IPS DF 6.9 (cell line): ENCODE data around the gene DIP2C.

Experiments used
- DNase-seq: peaks from one replicate; pipeline ENCODE4 v3.0.0-alpha.2; 2013; ENCODE audit warnings: low read depth, low spot score
- H3K27ac ChIP-seq: one replicate; pipeline ENCODE4 v1.5.1; 2013; ENCODE audit warnings: low read length, control low read depth
- H3K27me3 ChIP-seq: 2 replicates; pipeline ENCODE4 v1.6.1; 2013; ENCODE audit warnings: mild to moderate bottlenecking, low read length; ENCODE audit not compliant: control insufficient read depth, insufficient read depth
- H3K36me3 ChIP-seq: 2 replicates; pipeline ENCODE4 v1.6.1; 2013; ENCODE audit warnings: low read length; ENCODE audit not compliant: control insufficient read depth, insufficient read depth
- H3K4me1 ChIP-seq: 2 replicates; pipeline ENCODE4 v1.6.1; 2013; ENCODE audit warnings: low read length; ENCODE audit not compliant: control insufficient read depth, insufficient read depth
- H3K4me3 ChIP-seq: 2 replicates; pipeline ENCODE4 v1.5.1; 2013; ENCODE audit warnings: mild to moderate bottlenecking, low read length
- H3K9me3 ChIP-seq: 2 replicates; pipeline ENCODE4 v1.6.1; 2013; ENCODE audit warnings: low read length, inconsistent platforms; ENCODE audit not compliant: control insufficient read depth, insufficient read depth
- WGBS: extraction: QIAGEN DNeasy Blood & Tissue Kit; methylation state at CpG from one replicate; pipeline ENCODE4 v1.1.7; 2013; ENCODE audit warnings: mixed read lengths, missing lambda C conversion rate; ENCODE audit not compliant: insufficient read length, insufficient coverage; 5-methylcytosine and 5-hydroxymethylcytosine counted together

Gene DIP2C

DNA sequence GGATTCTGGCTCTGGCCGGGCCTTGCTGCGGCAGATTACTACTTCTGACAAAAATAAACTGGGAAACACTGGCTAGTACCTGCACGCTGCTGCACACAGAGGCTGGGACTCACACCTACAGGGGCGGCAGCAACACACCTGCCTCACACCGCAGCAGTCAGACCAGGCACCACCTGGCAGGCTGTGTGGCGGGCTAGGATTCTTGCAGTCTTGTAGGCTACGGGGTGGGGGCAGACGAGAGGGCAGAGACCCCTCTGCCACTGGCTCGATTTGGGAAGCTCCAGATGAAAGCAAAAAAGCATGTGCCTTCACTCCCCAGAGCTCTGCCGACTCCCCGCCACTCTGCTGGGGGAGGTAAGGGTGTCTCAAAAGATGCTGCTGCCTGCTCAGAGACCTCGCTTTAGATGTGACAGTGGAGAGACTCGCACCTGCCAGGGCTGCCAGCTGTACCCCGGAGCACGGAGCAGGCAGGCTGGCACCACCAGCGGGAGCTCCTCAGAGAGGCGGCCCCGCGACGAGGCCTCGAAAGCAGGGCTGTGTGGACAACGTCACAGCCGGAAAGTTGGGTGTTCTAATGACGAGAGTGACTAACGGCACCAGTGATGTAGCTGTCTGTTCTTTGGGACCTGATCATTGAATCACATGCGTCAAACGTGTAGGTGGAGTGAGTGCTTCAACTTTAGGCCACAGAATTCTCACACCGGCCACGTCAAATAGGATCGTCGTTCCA is 303.7 kb downstream of the DIP2C start:
- H3K36me3 ChIP-seq = peaks cover 3% of the 10 kb centered on the region; the same call in 1 of the 2 replicates
- no peaks in the 10 kb centered on the region for H3K9me3 ChIP-seq
- no peak overlapping the region for H3K27ac ChIP-seq
- H3K4me3 ChIP-seq = no peak overlapping the region
- no peaks in the 10 kb centered on the region for H3K4me1 ChIP-seq
- DNase-seq = no peak
- no peaks in the 10 kb centered on the region for H3K27me3 ChIP-seq
- no CpG with 5 or more reads among the region's 31 CpGs for WGBS

DNA sequence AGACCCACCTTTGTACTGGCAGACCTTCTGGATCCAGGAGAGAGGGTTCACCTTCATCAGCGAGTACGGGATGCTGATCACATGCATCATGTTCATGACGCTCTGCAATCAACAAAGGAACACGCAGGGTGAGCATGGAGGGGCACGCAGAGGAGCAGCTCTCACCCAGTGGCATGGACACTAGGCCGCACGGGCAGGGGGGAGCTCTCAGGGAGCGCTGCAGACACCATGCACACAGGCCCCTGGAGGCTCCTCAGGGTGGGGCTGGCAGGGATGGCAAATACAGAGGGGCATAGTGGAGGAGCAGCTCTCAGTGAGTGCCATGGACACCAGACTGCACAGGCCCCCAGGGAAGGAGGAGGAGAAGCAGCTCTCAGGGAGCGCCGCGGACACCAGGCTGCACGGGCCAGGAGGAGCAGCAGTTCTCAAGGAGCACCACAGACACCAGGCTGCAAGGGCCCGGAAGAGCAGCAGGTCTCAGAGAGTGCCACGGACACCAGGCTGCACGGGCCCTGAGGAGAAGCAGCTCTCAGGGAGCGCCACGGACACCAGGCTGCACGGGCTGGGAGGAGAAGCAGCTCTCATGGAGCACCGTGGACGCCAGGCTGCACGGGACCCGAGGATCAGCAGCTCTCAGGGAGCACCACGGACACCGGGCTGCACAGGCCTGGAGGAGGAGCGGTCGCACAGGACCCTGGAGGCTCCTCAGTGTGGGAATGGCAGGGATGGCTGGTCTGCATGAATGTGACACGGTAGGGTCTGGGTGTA is 304.7 kb downstream of the DIP2C start:
- Histone ChIP-seq H3K27ac (no peak overlapping the region), H3K4me1 (no peaks in the 10 kb centered on the region), H3K27me3 (no peaks in the 10 kb centered on the region), H3K9me3 (no peaks in the 10 kb centered on the region), H3K4me3 (no peak overlapping the region), H3K36me3 (peaks cover under 1% of the 10 kb centered on the region; the same call in 1 of the 2 replicates)
- DNase-seq = no peak
- WGBS = no CpG with 5 or more reads among the region's 27 CpGs

DNA sequence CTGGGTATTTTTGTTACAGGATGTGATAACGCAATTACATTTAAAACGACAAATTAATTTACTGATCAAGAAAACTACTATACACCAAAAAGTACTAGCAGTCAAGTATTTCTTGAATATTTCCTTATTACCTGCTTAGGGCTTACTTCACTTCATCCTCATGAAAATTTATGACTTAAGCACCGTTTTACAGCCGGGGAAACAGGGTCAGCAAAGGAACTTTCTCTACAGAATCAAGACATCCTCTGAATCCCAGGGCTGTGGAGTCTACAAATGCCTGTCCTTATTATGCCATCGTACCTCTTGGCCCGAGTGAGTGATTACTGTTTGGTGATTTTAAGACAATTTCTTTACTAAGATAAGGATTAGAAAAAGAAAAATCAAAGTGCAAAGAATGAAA is 305.9 kb downstream of the DIP2C start:
- WGBS = no CpG with 5 or more reads among the region's 6 CpGs
- Histone ChIP-seq H3K27me3 (no peaks in the 10 kb centered on the region), H3K4me3 (no peak overlapping the region), H3K9me3 (no peaks in the 10 kb centered on the region), H3K27ac (no peak overlapping the region), H3K36me3 (no peaks in the 10 kb centered on the region; the same call in 1 of the 2 replicates), H3K4me1 (no peaks in the 10 kb centered on the region)
- DNase-seq = no peak

DNA sequence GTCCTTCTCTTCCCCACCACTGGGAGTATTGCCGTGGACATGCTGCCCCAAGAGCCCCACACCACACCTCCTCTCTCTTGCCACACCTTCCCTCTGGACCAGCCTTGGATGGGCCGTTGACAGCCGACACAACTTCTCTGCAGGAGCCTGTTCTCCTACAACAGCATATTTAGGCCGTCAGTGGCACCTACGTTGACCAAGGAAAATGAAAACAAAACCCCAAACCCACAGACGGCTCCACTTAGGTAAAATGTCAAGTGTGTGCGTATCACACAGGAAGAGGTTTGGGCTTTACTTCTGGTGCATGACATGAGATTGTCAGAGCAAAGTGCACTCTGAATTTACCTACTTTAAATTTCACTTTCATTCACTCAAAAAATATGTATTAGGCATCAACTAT is 307.7 kb downstream of the DIP2C start:
- no peak for DNase-seq
- Histone ChIP-seq H3K36me3 (no peaks in the 10 kb centered on the region; the same call in 1 of the 2 replicates), H3K9me3 (no peaks in the 10 kb centered on the region), H3K27me3 (no peaks in the 10 kb centered on the region), H3K27ac (no peak overlapping the region), H3K4me1 (no peaks in the 10 kb centered on the region), H3K4me3 (no peak overlapping the region)
- no CpG with 5 or more reads among the region's 7 CpGs for WGBS

DNA sequence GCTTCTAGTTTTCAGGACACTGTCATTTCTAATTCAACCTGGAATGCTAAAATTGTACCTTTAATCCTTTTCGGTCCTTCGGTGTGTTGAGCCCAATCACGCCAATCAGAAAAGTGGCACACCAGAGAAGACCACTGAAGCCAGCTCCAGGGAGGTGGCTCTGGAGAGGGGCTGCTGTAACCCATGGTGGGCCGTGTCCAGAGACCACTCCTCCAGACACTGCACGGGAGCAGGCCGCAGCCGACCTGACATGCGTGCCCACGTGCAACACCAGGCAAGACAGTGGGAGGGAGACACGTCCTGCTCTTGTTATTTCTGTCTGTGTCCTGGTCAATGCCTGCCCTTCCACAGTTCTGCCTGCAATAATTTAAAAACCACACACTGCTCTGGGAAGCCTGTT is 308.1 kb downstream of the DIP2C start:
- H3K4me3 ChIP-seq = no peak overlapping the region
- no CpG with 5 or more reads among the region's 10 CpGs for WGBS
- no peak for DNase-seq
- no peaks in the 10 kb centered on the region for H3K27me3 ChIP-seq
- no peaks in the 10 kb centered on the region for H3K4me1 ChIP-seq
- no peaks in the 10 kb centered on the region; the same call in 1 of the 2 replicates for H3K36me3 ChIP-seq
- no peak overlapping the region for H3K27ac ChIP-seq
- no peaks in the 10 kb centered on the region for H3K9me3 ChIP-seq

DNA sequence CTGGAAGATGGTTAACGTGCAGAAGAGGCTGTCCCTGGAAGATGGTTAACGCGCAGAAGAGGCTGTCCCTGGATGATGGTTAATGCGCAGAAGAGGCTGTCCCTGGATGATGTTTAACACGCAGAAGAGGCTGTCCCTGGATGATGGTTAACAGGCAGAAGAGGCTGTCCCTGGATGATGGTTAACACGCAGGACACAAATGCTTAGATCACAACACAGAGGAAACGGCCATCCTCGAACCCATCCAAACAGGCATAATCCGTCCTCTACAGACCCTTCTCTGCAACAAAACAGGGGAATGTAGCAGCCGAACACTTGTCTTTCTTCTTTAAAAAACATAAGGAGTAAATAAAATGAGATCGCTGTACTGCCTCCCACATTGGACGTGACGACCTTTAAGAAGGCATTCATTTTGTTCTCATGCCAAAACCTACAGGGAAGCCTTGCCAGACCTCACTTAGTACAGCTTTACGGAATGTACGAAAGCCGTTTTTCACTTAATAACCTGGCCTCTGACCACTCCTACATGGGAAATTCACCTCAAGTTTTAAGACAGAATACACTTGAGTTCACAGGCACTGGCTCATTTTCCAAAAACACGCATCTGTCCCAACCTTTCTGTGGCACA is 309.0 kb downstream of the DIP2C start:
- Histone ChIP-seq H3K27ac (no peak overlapping the region), H3K4me1 (no peaks in the 10 kb centered on the region), H3K27me3 (no peaks in the 10 kb centered on the region), H3K4me3 (no peak overlapping the region), H3K9me3 (no peaks in the 10 kb centered on the region), H3K36me3 (no peaks in the 10 kb centered on the region; the same call in 1 of the 2 replicates)
- DNase-seq = no peak
- no CpG with 5 or more reads among the region's 17 CpGs for WGBS

DNA sequence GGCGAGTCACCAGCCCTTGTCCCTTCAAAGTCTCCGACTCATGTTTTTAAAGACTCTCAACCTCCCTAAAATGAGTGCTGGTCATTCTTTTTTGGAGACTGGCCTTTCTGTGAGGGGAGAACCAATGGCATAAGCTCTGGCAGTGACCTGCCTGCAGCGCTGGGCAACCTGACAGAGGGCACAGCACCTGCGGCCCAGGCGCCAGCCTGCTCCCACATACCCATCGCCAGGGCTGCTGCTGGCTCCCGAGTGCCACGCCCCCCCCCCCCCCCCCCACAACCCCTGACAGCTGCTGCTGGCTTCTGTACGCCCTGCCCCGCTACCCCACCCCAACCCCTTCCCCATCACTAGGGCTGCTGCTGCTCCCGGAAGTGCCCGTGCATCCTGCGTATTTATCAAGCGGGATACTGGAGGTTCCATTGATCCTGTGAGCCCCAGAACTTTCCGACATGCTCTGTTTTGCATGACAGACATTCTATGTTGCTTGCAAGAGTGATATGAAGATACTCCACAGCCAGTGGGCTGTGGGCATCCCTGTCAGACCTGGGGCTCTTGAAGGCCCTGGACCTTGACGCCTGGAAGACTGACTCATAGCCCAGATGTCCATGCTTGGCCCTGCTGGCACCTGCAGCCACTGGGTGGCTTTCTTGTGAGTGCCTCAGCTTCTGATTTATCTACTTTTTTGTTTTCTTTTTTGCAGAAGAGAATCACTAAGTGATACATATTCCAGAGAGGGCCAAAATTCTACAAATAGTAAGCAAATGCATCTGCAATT is 310.4 kb downstream of the DIP2C start:
- WGBS = no CpG with 5 or more reads among the region's 16 CpGs

DNA sequence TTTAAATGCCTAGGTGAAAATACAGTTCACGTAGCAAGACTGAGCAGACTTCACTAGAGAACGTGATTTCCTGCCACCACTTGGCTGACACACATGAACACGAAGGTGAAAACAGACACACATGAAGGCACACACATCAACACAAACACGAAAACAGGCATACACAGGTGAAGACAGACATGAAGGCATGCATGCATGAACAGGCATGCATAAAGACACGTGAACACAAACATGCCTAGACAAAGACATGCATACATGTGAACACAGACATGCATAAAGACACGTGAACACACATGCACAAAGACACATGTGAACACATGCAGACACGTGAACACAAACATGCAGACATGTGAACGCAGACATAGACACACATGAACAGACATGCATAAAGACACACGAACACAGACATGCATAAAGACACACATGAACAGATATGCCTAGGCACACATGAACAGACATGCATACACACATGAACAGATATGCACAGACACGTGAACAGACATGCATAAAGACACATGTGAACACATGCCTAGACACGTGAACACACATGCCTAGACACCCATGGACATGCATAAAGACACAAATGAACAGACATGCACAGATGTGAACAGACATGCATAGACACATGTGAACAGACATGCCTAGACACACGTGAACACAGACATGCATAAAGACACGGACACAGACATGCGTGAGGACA is 311.1 kb downstream of the DIP2C start:
- no peak for DNase-seq
- H3K27ac ChIP-seq = no peak overlapping the region
- H3K4me1 ChIP-seq = no peaks in the 10 kb centered on the region
- H3K27me3 ChIP-seq = no peaks in the 10 kb centered on the region
- no peaks in the 10 kb centered on the region for H3K9me3 ChIP-seq
- no peak overlapping the region for H3K4me3 ChIP-seq
- H3K36me3 ChIP-seq = no peaks in the 10 kb centered on the region
- no CpG with 5 or more reads among the region's 14 CpGs for WGBS

More for the DNA sequence above, 310.4 kb downstream of the DIP2C start:
- Histone ChIP-seq H3K4me1 (no peaks in the 10 kb centered on the region), H3K27me3 (no peaks in the 10 kb centered on the region), H3K4me3 (no peak overlapping the region), H3K9me3 (no peaks in the 10 kb centered on the region), H3K36me3 (no peaks in the 10 kb centered on the region), H3K27ac (no peak overlapping the region)
- no peak for DNase-seq

DNA sequence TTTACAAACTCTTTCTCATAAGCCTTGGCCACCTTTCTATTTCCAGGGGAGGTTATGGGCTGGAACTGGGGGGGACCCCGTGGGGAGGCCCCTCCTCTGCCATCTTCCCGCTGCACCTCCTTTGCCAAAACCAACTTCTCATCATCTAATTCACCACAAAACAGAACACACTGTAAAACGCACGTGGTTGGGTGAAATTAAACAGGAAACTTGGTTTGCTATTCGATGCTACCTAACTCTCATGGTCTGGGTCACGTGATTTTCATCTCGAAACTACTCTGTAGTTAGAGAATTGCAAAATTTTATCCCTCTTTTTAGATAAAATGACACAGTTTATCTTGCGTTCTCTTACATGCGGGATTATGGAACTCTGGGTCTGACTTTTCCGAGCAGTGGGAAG is 312.2 kb downstream of the DIP2C start:
- no peaks in the 10 kb centered on the region for H3K9me3 ChIP-seq
- no peak overlapping the region for H3K4me3 ChIP-seq
- H3K27ac ChIP-seq = no peak overlapping the region
- H3K4me1 ChIP-seq = no peaks in the 10 kb centered on the region
- DNase-seq = no peak
- no peaks in the 10 kb centered on the region for H3K27me3 ChIP-seq
- whole genome bisulfite sequencing = no CpG with 5 or more reads among the region's 10 CpGs
- peaks cover 3% of the 10 kb centered on the region; the same call in 1 of the 2 replicates for H3K36me3 ChIP-seq
